GM18498 (cell line): ENCODE results near the gene TRAF3IP1.
"Not testable (repeated sequence)": the region's sequence is repeated elsewhere in the genome, so short reads cannot be mapped to it uniquely, and the experiment has no call there.

ENCODE experiments used
- ATAC-seq: cut with Tn5 transposase; IDR thresholded peaks from one replicate; pipeline ENCODE4 v1.9.1; 2021; ENCODE audit warnings: mild to moderate bottlenecking, moderate library complexity; ENCODE audit not compliant: unreplicated experiment

TRAF3IP1 gene

GRCh38 chr2:238306672-238306998 lies 13.7 kb upstream of the TRAF3IP1 start:
- no peak for ATAC-seq

DNA sequence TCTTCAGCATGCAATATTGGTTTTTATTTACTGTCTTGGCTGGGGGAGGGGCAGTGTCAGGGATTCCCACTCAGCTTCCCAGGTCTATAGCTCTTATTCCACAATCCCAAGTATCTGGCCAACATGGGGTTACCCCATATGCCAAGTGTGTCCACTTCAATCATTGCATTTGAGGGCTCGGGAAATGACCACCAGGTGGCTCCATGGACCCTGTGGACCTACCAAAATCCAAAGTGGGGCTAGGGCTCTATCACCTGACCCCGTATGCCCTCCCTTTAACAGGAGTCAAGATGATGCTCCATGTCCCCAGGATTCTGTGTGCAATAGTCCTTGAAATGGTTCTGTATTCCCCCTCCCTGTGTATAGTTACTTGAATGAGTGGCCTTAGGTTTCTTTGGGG lies 12.1 kb upstream of the TRAF3IP1 start:
- ATAC-seq = no peak

- ATAC-seq = not testable (repeated sequence)
These were observed 9.6 kb upstream of the TRAF3IP1 start for GRCh38 chr2:238310721-238311120.

- ATAC-seq = no peak
These were observed 6.9 kb upstream of the TRAF3IP1 start for GRCh38 chr2:238313289-238313990.

DNA sequence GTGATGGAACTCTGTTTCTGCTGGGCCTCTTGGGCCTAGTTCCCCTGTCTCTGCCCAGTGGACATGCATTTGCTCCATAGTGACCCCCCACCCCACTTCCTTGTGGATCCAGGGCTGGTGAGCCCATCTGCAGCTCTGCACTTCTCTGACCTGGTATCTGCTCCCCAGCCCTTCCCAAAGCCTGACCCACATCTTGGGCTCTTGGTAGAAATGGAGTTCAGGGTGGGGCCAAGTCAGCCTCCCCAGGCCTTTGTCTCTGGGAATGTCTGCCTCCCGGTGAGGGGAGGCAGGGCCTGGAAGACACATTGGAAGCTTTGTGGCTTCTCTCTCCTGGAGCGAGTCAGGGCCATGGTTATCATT lies 6.3 kb upstream of the TRAF3IP1 start:
- ATAC-seq = no peak

DNA sequence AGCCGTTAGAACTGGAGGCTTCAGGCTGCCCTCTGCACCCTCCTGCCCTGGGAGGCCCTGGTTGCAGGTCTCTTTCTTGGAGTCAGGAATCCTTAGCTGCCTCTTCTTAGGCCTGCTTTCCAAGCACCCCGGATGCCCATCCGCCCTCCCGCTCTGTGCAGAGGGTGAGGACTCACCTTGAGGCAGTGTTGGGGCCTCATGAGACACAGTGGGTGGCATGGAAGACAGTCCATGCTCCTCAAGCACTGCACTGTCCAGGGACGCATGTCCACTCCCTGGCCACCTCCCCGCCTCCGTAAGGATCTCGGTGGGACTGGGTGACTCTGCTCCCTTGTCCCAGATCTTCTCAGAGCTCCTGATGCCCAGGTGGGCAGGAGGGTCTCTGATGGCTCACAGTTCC lies 5.7 kb upstream of the TRAF3IP1 start:
- no peak for ATAC-seq

DNA sequence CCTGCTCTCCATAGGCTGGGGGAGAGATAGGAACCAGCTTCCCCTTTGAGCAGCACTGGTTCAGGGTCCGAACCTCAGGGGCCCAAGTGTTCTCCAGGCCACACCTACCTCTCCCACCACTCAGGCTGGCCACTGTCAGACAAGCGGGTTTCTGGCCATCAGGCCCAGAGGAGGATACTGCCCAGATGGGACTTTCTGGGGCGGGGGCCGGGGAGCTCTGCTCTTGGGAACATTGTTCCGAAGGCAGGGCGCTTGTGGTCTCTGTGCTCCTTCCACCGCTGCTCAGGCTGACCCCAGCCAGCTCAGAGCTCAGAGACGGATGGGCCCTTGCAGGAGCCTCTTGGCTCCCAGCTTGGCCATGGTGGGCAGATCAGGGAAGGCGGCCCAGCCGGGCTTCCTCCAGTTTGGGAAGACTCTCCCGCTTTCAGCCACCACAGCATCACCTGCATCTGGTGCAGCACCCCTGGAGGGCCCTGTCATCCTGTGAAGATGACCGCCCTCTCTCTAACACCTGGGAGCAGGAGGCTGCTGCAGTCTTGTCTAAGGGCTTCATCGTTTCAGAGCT lies 5.2 kb upstream of the TRAF3IP1 start:
- ATAC-seq = no peak

GRCh38 chr2:238320648-238321281 lies 447 bp downstream of the TRAF3IP1 start:
- peak; percentile 40 for ATAC-seq

GRCh38 chr2:238321467-238321866 lies 1.1 kb downstream of the TRAF3IP1 start:
- ATAC-seq = no peak

DNA sequence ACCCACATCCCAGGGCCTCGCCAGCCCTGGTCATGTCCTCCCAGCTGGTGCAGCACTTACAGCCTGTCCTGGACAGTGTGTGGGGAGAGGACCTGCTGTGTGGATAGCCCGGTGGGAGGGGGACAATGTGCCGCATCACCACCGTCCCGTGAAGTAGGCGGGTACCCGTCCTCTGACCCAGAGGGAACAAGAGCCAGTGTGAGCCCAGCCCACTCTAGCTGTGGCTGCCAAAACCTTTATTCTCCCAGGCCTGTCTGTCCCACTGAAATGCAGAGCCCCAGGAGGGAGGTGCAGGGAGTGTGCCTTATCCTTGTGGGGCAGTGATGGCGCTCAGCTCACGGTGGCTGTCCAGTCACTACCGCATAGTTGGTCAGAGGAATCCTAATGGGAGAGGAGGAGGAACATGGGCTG lies 1.7 kb downstream of the TRAF3IP1 start:
- no peak for ATAC-seq

- ATAC-seq = not testable (repeated sequence)
These were observed 3.9 kb downstream of the TRAF3IP1 start for GRCh38 chr2:238324248-238324647.

DNA sequence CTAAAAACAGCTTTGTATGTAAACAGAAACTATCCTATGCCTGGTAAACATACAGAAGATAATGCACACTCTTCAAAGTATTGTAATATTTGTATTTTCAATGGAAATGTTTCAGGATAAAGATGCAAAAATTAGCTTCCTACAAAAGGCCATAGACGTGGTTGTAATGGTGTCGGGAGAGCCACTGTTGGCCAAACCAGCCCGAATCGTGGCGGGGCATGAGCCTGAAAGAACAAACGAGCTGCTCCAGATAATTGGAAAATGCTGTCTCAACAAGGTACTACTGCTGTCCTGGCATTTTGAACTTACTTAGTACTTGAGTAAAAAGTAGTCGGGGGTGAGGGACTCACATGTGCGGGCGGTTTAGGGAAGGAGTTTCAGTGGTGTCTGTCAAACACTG lies 5.4 kb downstream of the TRAF3IP1 start:
- ATAC-seq = no peak

GRCh38 chr2:238326801-238327365 lies 6.6 kb downstream of the TRAF3IP1 start:
- no peak for ATAC-seq

GRCh38 chr2:238327751-238328150 lies 7.4 kb downstream of the TRAF3IP1 start:
- no peak for ATAC-seq

GRCh38 chr2:238330391-238330790 lies 10.1 kb downstream of the TRAF3IP1 start:
- ATAC-seq = no peak

DNA sequence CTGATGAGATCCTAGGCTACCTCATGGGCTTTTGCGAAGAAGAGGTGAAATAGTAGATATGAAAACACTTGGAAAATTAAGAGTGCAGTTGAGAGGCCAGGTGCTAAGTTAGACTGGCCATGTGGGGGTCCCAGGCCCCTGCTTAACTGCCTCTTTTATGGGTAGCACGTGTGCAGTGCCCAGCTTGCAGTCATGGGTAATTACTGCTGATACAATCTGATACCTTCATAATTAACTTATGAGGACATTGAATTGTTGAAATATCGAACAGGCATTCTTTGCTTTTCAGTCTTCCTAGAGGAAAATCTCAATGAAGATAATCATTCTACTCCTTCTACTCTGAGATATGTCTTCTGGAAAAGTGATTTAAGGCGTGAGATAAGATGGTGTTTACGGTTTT lies 11.6 kb downstream of the TRAF3IP1 start:
- no peak for ATAC-seq

DNA sequence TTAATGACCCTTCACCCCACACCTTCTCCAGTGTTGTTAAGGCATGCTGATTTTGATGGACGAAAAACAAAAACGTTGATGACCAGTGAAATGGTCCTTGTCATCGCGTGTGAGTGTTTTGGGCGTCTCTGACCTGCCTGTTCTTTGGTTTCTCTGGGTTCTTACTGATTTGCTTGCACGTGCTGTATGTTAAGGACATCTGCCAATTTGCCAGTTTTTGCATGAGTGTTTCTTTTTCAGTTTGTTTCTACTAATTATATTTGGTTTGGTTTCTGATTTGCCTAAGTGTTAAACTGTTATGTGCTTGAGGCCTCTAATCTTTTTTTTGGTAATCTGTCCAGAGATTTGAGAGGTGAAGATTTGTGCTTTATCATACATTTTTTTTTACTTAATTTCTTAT lies 14.6 kb downstream of the TRAF3IP1 start:
- ATAC-seq = no peak

DNA sequence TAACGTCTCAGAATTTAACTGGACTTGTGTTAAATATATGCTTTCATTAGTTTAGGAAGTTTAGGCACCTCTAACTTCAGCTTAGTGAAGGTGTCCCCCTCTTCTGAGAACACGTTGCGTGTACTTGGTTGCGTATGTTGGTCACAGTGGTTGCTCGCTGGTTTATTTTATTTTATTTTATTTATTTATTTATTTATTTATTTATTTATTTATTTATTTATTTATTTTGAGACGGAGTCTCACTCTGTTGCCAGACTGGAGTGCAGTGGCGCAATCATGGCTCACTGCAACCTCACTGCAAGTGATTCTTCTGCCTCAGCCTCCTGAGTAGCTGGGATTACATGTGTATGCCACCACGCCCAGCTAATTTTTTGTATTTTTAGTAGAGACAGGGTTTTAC lies 15.3 kb downstream of the TRAF3IP1 start:
- not testable (repeated sequence) for ATAC-seq

DNA sequence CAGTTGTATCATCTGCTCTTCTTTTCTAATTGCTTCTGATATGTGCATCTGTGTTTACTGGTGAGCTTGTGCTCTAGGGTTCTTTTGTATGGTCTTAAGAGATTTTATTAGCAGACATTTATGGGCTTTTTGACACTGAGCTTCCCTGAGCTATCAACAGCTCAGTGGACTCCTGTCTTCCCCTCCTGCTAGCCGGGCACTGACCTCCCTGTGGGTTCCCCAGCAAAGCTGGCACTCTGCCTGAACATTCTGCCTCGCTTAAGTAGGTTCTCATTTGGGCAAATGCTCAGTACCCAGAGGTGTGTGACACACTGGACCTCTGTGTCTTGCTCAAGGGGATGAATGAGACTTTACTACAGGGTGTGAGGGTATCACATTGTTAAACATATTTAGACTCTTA lies 15.8 kb downstream of the TRAF3IP1 start:
- ATAC-seq = no peak

DNA sequence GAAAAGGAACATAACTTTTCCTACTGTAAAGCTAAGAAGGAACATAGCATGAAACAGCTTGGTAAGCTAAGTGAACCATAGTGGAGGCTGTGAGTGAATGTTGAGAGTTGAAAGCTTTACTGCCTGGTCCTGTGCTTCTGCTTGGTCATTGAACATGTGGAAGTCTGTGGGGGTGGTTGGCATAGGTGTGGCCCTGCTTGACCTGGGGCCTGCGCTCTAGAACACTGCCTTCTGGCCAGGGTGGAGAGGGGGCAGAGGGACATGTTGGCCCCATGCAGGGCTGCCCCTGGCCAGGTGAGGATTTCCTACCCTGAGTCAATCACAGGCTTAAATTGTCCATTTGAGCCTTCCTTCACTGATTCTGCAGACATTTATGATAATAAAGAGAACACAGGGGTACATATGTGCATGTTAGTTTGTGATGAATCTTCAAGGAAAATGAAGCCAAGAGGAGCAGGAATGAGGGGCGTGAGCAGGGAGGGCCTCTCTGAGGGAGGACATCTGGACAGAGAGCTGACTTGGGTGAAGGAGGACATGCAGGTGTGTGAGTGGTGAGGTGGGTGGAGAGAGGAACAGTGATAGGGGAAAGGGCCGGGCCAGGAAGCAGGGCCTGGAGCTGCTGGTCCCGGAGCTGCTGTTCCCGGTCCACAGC lies 16.6 kb downstream of the TRAF3IP1 start:
- no peak for ATAC-seq

- ATAC-seq = no peak
These were observed 17.5 kb downstream of the TRAF3IP1 start for GRCh38 chr2:238337846-238338245.
